GM18499 (cell line): ENCODE results near the gene FOXJ3.

Experiments used
- ATAC-seq: cut with Tn5 transposase; IDR thresholded peaks from one replicate; pipeline ENCODE4 v1.9.1; 2021; ENCODE audit warnings: moderate number of reproducible peaks; ENCODE audit not compliant: insufficient read depth, unreplicated experiment

Gene FOXJ3

GRCh38 chr1:42173155-42173933 lies 161.7 kb downstream of the FOXJ3 start:
- no peak for ATAC-seq

- no peak for ATAC-seq
Measured at GRCh38 chr1:42172381-42173133, 162.5 kb downstream of the FOXJ3 start.

- ATAC-seq = no peak
Measured at GRCh38 chr1:42171679-42172266, 163.3 kb downstream of the FOXJ3 start.

- ATAC-seq = no peak
Measured at GRCh38 chr1:42170779-42171621, 164.0 kb downstream of the FOXJ3 start.

- no peak for ATAC-seq
Measured at GRCh38 chr1:42168763-42169162, 166.3 kb downstream of the FOXJ3 start.

DNA sequence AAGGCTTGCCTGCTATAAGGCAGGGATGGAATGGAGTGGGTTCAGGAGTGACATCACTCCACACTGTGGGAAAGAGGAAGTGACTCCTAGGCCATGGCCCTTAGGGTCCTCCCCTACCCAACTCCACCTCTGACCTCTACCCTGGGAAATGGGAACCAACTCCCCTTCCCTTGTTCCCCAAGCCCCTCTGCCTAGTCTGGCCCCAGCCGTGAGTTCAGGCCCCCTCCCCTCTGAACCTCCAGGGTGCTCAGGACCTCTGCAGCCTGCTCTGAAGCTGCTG lies 166.7 kb downstream of the FOXJ3 start:
- ATAC-seq = no peak

DNA sequence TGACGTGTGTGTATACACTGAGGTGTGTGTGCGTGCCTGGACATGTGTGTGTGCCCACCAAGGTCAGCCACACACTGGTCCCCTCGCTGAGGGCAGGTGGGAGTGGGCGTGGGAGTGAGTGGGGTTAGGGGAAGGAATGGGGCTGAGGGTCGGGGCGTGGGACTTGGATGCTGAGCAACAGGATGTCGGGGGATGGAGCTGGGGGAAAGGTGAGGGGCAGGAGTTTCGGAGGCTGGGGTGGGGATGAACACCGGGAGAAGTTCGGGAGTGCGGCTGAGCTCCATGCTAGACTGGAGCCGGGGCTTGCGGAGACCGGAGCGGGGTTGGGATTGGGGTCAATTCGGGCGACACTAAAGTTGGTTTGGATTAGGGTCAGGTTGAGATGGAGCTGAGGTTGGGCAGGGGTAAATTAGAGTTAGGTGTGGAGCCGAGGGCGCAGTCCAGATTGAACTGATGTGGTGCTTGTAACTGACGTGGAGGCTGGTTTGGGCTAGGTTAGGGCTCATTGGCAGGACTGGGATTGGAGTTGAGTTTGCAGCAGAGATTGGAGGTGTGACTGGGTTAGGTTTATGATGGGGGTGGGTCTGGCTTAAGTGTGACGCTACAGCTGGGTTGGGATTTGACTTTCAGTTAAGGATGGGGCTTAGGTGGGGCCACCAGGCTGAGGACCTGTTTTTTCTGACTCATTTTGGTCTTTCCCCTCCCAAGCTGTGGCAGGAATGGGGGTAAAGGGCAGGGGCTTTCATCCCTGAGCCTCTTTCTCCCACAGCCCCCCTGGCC lies 167.2 kb downstream of the FOXJ3 start:
- no peak for ATAC-seq

DNA sequence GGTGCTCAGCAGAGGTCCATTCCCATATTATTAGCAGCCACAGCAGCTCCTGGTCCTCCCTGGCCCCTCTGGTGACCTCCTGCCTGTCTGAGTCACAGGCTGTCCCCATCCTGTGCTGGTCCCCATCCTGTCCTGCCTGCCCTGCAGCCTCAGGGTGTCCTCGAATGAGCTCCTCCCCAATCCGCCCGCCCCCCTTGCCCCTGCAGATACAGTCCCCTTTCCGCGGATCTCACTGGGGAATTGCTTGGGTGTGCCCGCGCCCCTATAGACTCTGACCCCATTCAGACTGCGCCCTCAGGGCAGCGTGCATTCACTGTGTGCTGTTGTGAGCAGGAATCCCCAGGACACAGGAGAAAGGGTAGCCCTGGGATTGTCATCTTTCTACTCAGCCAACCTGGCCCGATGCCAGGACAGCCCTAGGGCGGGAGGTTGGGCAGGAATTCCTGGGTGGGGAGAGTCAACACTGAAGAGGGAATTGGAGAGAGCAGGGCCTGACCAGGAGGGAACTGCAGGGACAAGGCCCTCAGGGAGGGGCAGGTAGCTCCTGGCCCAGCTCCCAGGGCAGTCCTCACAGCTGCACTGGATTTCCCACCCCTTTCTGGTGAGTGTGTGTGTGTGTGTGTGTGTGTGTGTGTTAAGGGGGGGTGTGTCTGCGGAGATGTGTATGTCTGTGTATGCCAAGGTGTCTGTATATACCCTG lies 169.4 kb downstream of the FOXJ3 start:
- no peak for ATAC-seq

- no peak for ATAC-seq
Measured at GRCh38 chr1:42164551-42165420, 170.2 kb downstream of the FOXJ3 start, which contains the start of gene GUCA2A. Gene GUCA2A (minus strand): TSS chr1:42164745. CDS start chr1:42164712, 33 bp downstream.

DNA sequence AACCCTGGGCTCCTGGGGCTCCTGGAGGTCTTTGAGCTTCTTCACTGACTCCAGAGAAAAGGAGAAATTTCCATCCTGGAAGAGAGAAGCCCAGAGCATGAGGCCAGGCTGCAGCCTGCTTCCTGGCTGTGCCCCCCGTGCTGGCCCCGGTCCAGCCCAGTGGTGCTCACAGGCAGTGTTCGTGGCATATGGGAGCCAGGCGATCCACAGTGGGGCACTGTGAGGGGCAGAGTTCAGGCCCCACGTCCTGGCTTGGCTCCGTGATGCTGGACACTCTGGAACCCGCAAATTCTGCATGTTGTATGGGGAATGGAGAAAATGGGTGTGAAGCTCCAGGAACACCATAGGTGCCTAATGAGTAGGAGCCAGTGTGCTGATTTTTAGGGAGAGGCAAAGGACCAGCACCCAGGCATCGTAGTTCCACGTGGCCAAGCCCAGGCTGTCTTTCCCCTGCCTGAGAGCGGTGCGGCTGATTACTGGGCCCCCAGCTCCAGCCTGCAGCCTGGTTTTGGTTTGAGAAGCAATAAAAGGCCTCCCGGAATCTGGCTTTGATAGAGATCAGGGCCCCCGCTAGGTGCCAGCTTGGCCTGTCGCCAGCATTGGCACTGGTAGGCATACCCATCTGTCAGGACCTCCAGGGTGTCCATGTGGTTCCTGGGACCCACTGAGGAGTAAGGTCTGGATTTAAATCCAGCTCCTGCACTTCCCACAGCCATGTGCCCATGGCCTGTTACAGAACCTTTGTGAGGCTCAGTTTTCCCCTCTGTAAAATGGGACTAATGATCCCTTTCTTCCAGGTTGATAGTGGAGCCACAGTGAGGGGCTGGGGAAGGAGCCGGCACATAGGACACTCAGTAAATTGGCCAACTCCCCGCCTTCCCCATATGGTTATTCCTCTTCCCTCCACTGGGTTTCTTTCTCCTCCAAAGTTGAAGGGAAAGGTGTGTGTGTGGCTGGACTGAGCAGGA lies 171.2 kb downstream of the FOXJ3 start:
- ATAC-seq = no peak

DNA sequence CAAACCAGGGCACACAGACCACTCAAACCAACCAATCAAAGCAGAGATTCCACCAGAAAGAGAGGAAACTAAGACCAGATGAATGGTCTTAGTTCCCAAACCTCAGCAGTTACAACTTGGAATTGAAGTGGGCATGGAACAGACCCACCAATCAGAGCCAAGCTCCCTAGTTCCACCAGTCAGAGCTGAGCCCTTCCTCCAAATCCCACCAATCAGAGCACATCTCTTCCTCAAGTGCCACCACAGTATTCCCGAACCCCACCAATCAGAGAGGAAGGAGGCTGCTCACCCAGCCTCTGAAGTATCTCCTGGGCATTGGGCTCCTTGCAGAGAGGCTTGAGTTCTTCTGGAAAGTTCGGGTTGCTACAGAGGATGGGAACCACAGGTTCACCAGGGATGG lies 171.9 kb downstream of the FOXJ3 start:
- ATAC-seq = no peak

- no peak for ATAC-seq
Measured at GRCh38 chr1:42162181-42162580, 172.9 kb downstream of the FOXJ3 start.

GRCh38 chr1:42158189-42158588 lies 176.8 kb downstream of the FOXJ3 start:
- ATAC-seq = no peak

- no peak for ATAC-seq
Measured at GRCh38 chr1:42157667-42158066, 177.4 kb downstream of the FOXJ3 start.

- ATAC-seq = no peak
Measured at GRCh38 chr1:42155362-42155761, 179.7 kb downstream of the FOXJ3 start.

- ATAC-seq = no peak
Measured at GRCh38 chr1:42154685-42155084, 180.3 kb downstream of the FOXJ3 start.

DNA sequence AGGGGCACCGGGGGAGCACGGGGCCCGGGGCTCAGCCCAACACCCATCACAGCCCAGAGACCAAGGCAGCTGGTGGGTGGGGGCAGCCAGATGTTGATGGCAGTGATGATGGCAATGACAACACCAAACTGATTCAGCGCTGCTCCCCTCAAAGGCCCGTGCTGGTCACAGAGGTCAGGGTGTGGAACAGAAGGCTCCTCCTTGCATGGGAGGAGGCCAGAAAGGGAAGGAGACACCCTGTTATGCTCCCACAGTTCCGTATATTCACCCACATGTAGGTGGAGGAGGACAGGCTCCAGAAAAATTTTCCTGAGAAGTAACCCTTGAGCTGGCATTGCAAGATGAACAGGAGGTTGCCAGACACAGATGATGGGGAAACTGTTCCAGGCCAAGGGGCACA lies 181.4 kb downstream of the FOXJ3 start:
- ATAC-seq = no peak
